SK-N-SH (cell line): ENCODE measurements around the gene TOR4A.

ENCODE experiments used
- CHD2 ChIP-seq: fragments of 150-350 bp; IDR thresholded peaks from 2 replicates; pipeline ENCODE4 v1.6.1; 2018; ENCODE audit warnings: low read length; ENCODE audit not compliant: partially characterized antibody
- CTCF ChIP-seq: fragments of 200-600 bp; sonication (generic); IDR thresholded peaks from 2 replicates; pipeline ENCODE4 v1.6.1; 2017; ENCODE audit warnings: antibody characterized with exemption, mild to moderate bottlenecking, moderate library complexity
- EP300 ChIP-seq, 2 experiments: IDR thresholded peaks; 2 replicates each; pipeline versions ENCODE4 v1.4.0 to v1.6.1; 2012; ENCODE audit warnings: borderline replicate concordance in 1 of 2, low read depth in 1 of 2, low read length in 1 of 2
- EZH2phosphoT487 ChIP-seq: fragments of 200-600 bp; sonication (generic); IDR thresholded peaks from 2 replicates; pipeline ENCODE4 v1.6.1; 2017; ENCODE audit warnings: low read depth, mixed run types, mild to moderate bottlenecking, antibody characterized with exemption, moderate library complexity, borderline replicate concordance
- FOXJ3 ChIP-seq: sonication (generic); formaldehyde crosslinking; IDR thresholded peaks from 2 replicates; pipeline ENCODE4 v1.5.1; 2020; ENCODE audit warnings: mild to moderate bottlenecking, missing genetic modification reagents
- FOXM1 ChIP-seq: IDR thresholded peaks from 2 replicates; pipeline ENCODE4 v1.4.0; 2012; ENCODE audit warnings: low read depth, mild to moderate bottlenecking
- MXI1 ChIP-seq: IDR thresholded peaks from 2 replicates; pipeline ENCODE4 v1.6.1; 2012; ENCODE audit warnings: mild to moderate bottlenecking, low read depth, low read length, improper control_type of control experiment
- NFIC ChIP-seq: IDR thresholded peaks from 2 replicates; pipeline ENCODE4 v1.4.0; 2012; ENCODE audit warnings: borderline replicate concordance
- POLR2AphosphoS5 ChIP-seq: IDR thresholded peaks from 2 replicates; pipeline ENCODE4 v1.6.1; 2012; ENCODE audit warnings: low read depth, low read length
- RFX5 ChIP-seq: IDR thresholded peaks from 2 replicates; pipeline ENCODE4 v1.6.1; 2012; ENCODE audit warnings: mild to moderate bottlenecking, improper control_type of control experiment, low read length
- YY1 ChIP-seq: IDR thresholded peaks from 2 replicates; pipeline ENCODE4 v1.4.0; 2012; ENCODE audit warnings: low read depth, mild to moderate bottlenecking

- TF ChIP-seq CTCF: no peak
- no peak for TF ChIP-seq EP300 (IDR thresholded peaks at IDR 0.05; ENCODE audit: borderline replicate concordance in 1 of 2, low read depth in 1 of 2, low read length in 1 of 2)
- TF ChIP-seq EZH2phosphoT487: no peak
- TF ChIP-seq CHD2: no peak
- TF ChIP-seq RFX5: no peak
- no peak for TF ChIP-seq FOXJ3 (CRISPR knock-in tag)
- no peak for TF ChIP-seq POLR2AphosphoS5
- no peak for TF ChIP-seq MXI1
- TF ChIP-seq YY1: no peak
- no peak for TF ChIP-seq NFIC
- TF ChIP-seq FOXM1: no peak
Observed at GRCh38 chr9:137320555-137321384, 43.2 kb downstream of the TOR4A start.
